Measurements from ENCODE around the gene SPNS3.

Gene SPNS3

GRCh38 chr17:4460661-4461060, 26.9 kb downstream of the SPNS3 start:
- TF ChIP-seq CTCF (IDR thresholded peaks at IDR 0.05; ENCODE audit: borderline replicate concordance, control extremely low read depth, extremely low read depth, insufficient read depth, missing control alignments), result no peak
- in situ Hi-C loops (cut with MboI; ENCODE audit: low sequenced_read_pairs, unreplicated experiment), result no loop called here
- no peak for DNase-seq (ENCODE audit: low spot score)

GRCh38 chr17:4463818-4464476, 30.2 kb downstream of the SPNS3 start:
- no peak for DNase-seq (ENCODE audit: low spot score)
- no peak for TF ChIP-seq CTCF (IDR thresholded peaks at IDR 0.05; ENCODE audit: borderline replicate concordance, control extremely low read depth, extremely low read depth, insufficient read depth, missing control alignments)
- in situ Hi-C loops (cut with MboI; ENCODE audit: low sequenced_read_pairs, unreplicated experiment), result no loop called here

- TF ChIP-seq CTCF (IDR thresholded peaks at IDR 0.05; ENCODE audit: borderline replicate concordance, control extremely low read depth, extremely low read depth, insufficient read depth, missing control alignments), result no peak
These were observed 32.0 kb downstream of the SPNS3 start for GRCh38 chr17:4465786-4466185.

GRCh38 chr17:4467287-4467686, 33.5 kb downstream of the SPNS3 start:
- no peak for TF ChIP-seq CTCF (IDR thresholded peaks at IDR 0.05; ENCODE audit: borderline replicate concordance, control extremely low read depth, extremely low read depth, insufficient read depth, missing control alignments)
- no peak for DNase-seq (ENCODE audit: low spot score)
- in situ Hi-C loops (cut with MboI; ENCODE audit: low sequenced_read_pairs, unreplicated experiment), result no loop called here

More at GRCh38 chr17:4465786-4466185, 32.0 kb downstream of the SPNS3 start:
- DNase-seq (ENCODE audit: low spot score), result no peak
- in situ Hi-C loops (cut with MboI; ENCODE audit: low sequenced_read_pairs, unreplicated experiment), result no loop called here

GRCh38 chr17:4469552-4469951, 35.8 kb downstream of the SPNS3 start:
- no peak for DNase-seq (ENCODE audit: low spot score)
- in situ Hi-C loops (cut with MboI; ENCODE audit: low sequenced_read_pairs, unreplicated experiment), result no loop called here
- no peak for TF ChIP-seq CTCF (IDR thresholded peaks at IDR 0.05; ENCODE audit: borderline replicate concordance, control extremely low read depth, extremely low read depth, insufficient read depth, missing control alignments)

GRCh38 chr17:4472286-4472685, 38.5 kb downstream of the SPNS3 start:
- no peak for DNase-seq (ENCODE audit: low spot score)
- in situ Hi-C loops (cut with MboI; ENCODE audit: low sequenced_read_pairs, unreplicated experiment), result no loop called here
- no peak for TF ChIP-seq CTCF (IDR thresholded peaks at IDR 0.05; ENCODE audit: borderline replicate concordance, control extremely low read depth, extremely low read depth, insufficient read depth, missing control alignments)

All from GM13976 (cell line).